ENCODE data around the gene RSL24D1. TPM values are rescaled to one million over a fixed set of nuclear protein-coding genes. Genes with fewer than 3 reads are reported as not detected.

RSL24D1 gene
- total RNA-seq, 6 experiments from 2014 or later: 13.2 to 27.7 (median 20.2) TPM

GRCh38 chr15:55222588-55222987 is 25.8 kb upstream of the RSL24D1 start:
- Histone ChIP-seq H3K27ac (no peak overlapping the region), H3K4me3 (no peak overlapping the region), H3K36me3 (no peaks in the 10 kb centered on the region), H3K4me1 (peaks cover 0 to 24% (median 2%) of the 10 kb centered on the region in 4 donors), H3K27me3 (no peaks in the 10 kb centered on the region), H3K9me3 (no peaks in the 10 kb centered on the region)
- TF ChIP-seq, protein P1, sequence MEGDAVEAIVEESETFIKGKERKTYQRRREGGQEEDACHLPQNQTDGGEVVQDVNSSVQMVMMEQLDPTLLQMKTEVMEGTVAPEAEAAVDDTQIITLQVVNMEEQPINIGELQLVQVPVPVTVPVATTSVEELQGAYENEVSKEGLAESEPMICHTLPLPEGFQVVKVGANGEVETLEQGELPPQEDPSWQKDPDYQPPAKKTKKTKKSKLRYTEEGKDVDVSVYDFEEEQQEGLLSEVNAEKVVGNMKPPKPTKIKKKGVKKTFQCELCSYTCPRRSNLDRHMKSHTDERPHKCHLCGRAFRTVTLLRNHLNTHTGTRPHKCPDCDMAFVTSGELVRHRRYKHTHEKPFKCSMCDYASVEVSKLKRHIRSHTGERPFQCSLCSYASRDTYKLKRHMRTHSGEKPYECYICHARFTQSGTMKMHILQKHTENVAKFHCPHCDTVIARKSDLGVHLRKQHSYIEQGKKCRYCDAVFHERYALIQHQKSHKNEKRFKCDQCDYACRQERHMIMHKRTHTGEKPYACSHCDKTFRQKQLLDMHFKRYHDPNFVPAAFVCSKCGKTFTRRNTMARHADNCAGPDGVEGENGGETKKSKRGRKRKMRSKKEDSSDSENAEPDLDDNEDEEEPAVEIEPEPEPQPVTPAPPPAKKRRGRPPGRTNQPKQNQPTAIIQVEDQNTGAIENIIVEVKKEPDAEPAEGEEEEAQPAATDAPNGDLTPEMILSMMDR (IDR thresholded peaks at IDR 0.05): no peak
- TF ChIP-seq POLR2A (IDR thresholded peaks at IDR 0.05): no peak
- intact Hi-C loops (cut with DNase I): loop anchor here in 1 of 2 donors (5.0 kb wide), 1 partner anchor 65 kb away; the partner anchor contains the start of gene RAB27A
- DNase-seq (no peak), ATAC-seq (no peak)

GRCh38 chr15:55221090-55222011 is 24.6 kb upstream of the RSL24D1 start:
- 30% methylated on average over 5 of the region's 6 CpGs for WGBS (ENCODE audit: insufficient coverage, low coverage, low lambda C conversion rate, missing lambda C conversion rate)
- DNase-seq (no peak), ATAC-seq (peak; percentile 35 to 70 (median 60))
- Histone ChIP-seq H3K27me3 (no peaks in the 10 kb centered on the region), H3K9me3 (no peaks in the 10 kb centered on the region), H3K4me3 (no peak overlapping the region), H3K27ac (peak overlapping the region in 2 of 3 donors; percentile 52 to 61), H3K36me3 (no peaks in the 10 kb centered on the region), H3K4me1 (peaks cover 0 to 24% (median 2%) of the 10 kb centered on the region in 4 donors)
- intact Hi-C loops (cut with DNase I): loop anchor here in 1 of 2 donors (5.0 kb wide), 1 partner anchor 66 kb away; the partner anchor contains the start of gene RAB27A
- TF ChIP-seq, protein P1 (IDR thresholded peaks at IDR 0.05): no peak
- TF ChIP-seq POLR2A (IDR thresholded peaks at IDR 0.05): no peak

DNA sequence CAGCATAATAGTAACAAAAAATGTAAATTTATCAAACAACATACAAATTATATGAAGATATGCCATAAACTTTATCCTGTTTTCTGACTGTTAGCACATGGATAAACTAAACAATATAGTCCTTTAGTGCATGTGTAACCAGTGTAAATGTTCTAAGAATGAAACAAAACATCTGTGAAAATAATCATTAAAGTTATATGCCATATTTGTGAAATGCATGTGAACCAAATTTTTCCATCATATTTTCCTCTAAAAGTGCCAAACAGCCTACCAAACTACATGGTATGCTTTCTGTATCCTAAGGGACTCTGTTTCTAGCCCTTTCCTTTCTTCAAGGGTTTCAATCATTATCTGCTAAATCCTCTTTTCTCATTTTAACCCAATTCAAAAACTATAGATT is 23.9 kb upstream of the RSL24D1 start:
- intact Hi-C loops (cut with DNase I): loop anchor here in 1 of 2 donors (5.0 kb wide), 1 partner anchor 67 kb away; the partner anchor contains the start of gene RAB27A
- H3K36me3 ChIP-seq: no peaks in the 10 kb centered on the region
- H3K4me3 ChIP-seq: no peak overlapping the region
- peaks cover 0 to 23% (median 2%) of the 10 kb centered on the region in 4 donors for H3K4me1 ChIP-seq
- no peak for ATAC-seq
- no peaks in the 10 kb centered on the region for H3K27me3 ChIP-seq
- TF ChIP-seq, protein P1 (IDR thresholded peaks at IDR 0.05): no peak
- TF ChIP-seq POLR2A (IDR thresholded peaks at IDR 0.05): no peak
- peak overlapping the region in 2 of 3 donors; percentile 52 to 61 for H3K27ac ChIP-seq
- DNase-seq: no peak
- H3K9me3 ChIP-seq: no peaks in the 10 kb centered on the region

DNA sequence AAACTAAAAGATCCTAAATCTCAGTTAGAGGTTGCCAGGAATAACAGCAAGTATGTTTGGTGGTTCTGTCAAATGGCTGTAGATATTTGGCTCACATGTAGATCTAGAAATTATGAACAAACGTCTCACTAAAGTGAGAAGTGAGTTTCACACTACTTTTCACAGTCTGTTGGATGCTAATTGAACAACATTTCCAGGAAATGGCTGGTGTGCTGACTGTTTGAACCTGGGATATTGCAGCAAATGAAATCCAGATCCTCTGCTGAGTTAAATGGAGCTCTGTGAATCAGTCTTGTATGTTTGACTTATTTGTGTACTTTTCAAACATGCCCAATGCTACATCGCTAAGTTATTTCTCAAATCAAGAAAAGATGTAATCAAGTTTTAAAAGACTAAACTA is 21.3 kb upstream of the RSL24D1 start:
- no peaks in the 10 kb centered on the region for H3K9me3 ChIP-seq
- H3K36me3 ChIP-seq: no peaks in the 10 kb centered on the region
- intact Hi-C loops (cut with DNase I): loop anchor here in 1 of 2 donors (5.0 kb wide), 1 partner anchor 219 kb away; no protein-coding TSS in a partner anchor
- H3K27ac ChIP-seq: no peak overlapping the region
- H3K4me3 ChIP-seq: no peak overlapping the region
- H3K4me1 ChIP-seq: peaks cover 0 to 12% (median 0%) of the 10 kb centered on the region in 4 donors
- no peaks in the 10 kb centered on the region for H3K27me3 ChIP-seq
- ATAC-seq: peak in 2 of 4 donors; percentile 38 to 49
- WGBS (ENCODE audit: insufficient coverage, low coverage, low lambda C conversion rate, missing lambda C conversion rate): 28% methylated on average over 2 of the region's 2 CpGs
- no peak for DNase-seq
- TF ChIP-seq POLR2A (IDR thresholded peaks at IDR 0.05): no peak
- TF ChIP-seq, protein P1 (IDR thresholded peaks at IDR 0.05): no peak

Data from right lobe of liver (tissue), 6 donors.